PC-9 (cell line): ENCODE measurements around the gene SRRM5. TPM values are rescaled to one million over a fixed set of nuclear protein-coding genes. Genes with fewer than 3 reads are reported as not detected.

Experiments
- BruUV-seq: library from RNA; stranded (reverse); fragments of 400-500 nt; replicated peaks from 2 replicates; lab custom pipeline; 2021; lab: Mats Ljungman, UMichigan
- CTCF ChIA-PET: fragments of 300-600 bp; sonication (Branson Sonifier 250); formaldehyde crosslinking; loops from one replicate; lab custom pipeline; 2022; ENCODE audit warnings: antibody characterized with exemption; lab: Charles Lee
- POLR2A ChIA-PET: fragments of 300-600 bp; sonication (Branson Sonifier 250); formaldehyde crosslinking; loops from one replicate; lab custom pipeline; 2022; ENCODE audit warnings: antibody characterized with exemption; ENCODE audit not compliant: unreplicated experiment; lab: Charles Lee
- DNase-seq, 2 experiments: peaks; one replicate each; pipeline versions ENCODE4 v3.0.0 to v3.0.0-alpha.2; 2015 to 2022; ENCODE audit warnings: mixed read lengths in 1 of 2
- H2AFZ ChIP-seq: fragments of 200-600 bp; sonication (generic); 2 replicates; pipeline ENCODE4 v1.8.1; 2017; ENCODE audit warnings: antibody characterized with exemption
- H3F3A ChIP-seq: fragments of 200-600 bp; sonication (generic); 2 replicates; pipeline ENCODE4 v1.8.1; 2017; ENCODE audit warnings: antibody characterized with exemption, mild to moderate bottlenecking, low read depth; ENCODE audit not compliant: insufficient read depth
- H3K27ac ChIP-seq: fragments of 200-600 bp; sonication (generic); 2 replicates; pipeline ENCODE4 v1.6.1; 2016; ENCODE audit warnings: mixed run types
- H3K27me3 ChIP-seq: fragments of 200-600 bp; sonication (generic); 2 replicates; pipeline ENCODE4 v1.6.1; 2016; ENCODE audit warnings: low read depth, mixed run types; ENCODE audit not compliant: insufficient read depth
- H3K36me3 ChIP-seq: fragments of 200-600 bp; sonication (generic); 2 replicates; pipeline ENCODE4 v1.6.1; 2016; ENCODE audit warnings: low read depth, mixed run types
- H3K4me1 ChIP-seq: fragments of 200-600 bp; sonication (generic); replicated peaks from 2 replicates; pipeline ENCODE4 v1.6.1; 2016; ENCODE audit warnings: mixed run types; ENCODE audit not compliant: insufficient read depth
- H3K4me2 ChIP-seq: fragments of 200-600 bp; sonication (generic); 2 replicates; pipeline ENCODE4 v1.6.1; 2017; ENCODE audit warnings: mixed run types
- H3K4me3 ChIP-seq: fragments of 200-600 bp; sonication (generic); 2 replicates; pipeline ENCODE4 v1.6.1; 2016; ENCODE audit warnings: mixed run types
- H3K79me2 ChIP-seq: fragments of 200-600 bp; sonication (generic); 2 replicates; pipeline ENCODE4 v1.6.1; 2017; ENCODE audit warnings: low read depth, mixed run types
- H3K9me2 ChIP-seq: fragments of 200-600 bp; sonication (generic); 2 replicates; pipeline ENCODE4 v1.8.1; 2017; ENCODE audit warnings: mild to moderate bottlenecking; ENCODE audit not compliant: insufficient read depth
- H3K9me3 ChIP-seq: fragments of 200-600 bp; sonication (generic); 2 replicates; pipeline ENCODE4 v1.8.1; 2016; ENCODE audit warnings: low read depth; ENCODE audit not compliant: insufficient read depth
- H4K20me1 ChIP-seq: fragments of 200-600 bp; sonication (generic); 2 replicates; pipeline ENCODE4 v1.8.1; 2017; ENCODE audit not compliant: insufficient read depth
- CTCF ChIP-seq: fragments of 200-600 bp; sonication (generic); conservative IDR thresholded peaks from 2 replicates; pipeline ENCODE4 v1.6.1; 2017; ENCODE audit warnings: mixed run types, antibody characterized with exemption, mild to moderate bottlenecking, moderate library complexity
- EZH2 ChIP-seq: fragments of 200-600 bp; sonication (generic); IDR thresholded peaks from 2 replicates; pipeline ENCODE4 v1.8.0; 2017; ENCODE audit warnings: antibody characterized with exemption, low read depth
- intact Hi-C: fragments of 100-400 bp; cut with micrococcal nuclease; formaldehyde crosslinking; loops from one replicate; pipeline ENCODE4 v1.10.0; 2022; ENCODE audit not compliant: unreplicated experiment
- total RNA-seq: library from RNA; stranded (reverse); gene quantifications from 2 replicates; pipeline ENCODE4 v1.2.3, GENCODE V29; 2021

SRRM5 gene
- total RNA-seq, 1 experiment from 2014 or later, result 0.37 TPM

DNA sequence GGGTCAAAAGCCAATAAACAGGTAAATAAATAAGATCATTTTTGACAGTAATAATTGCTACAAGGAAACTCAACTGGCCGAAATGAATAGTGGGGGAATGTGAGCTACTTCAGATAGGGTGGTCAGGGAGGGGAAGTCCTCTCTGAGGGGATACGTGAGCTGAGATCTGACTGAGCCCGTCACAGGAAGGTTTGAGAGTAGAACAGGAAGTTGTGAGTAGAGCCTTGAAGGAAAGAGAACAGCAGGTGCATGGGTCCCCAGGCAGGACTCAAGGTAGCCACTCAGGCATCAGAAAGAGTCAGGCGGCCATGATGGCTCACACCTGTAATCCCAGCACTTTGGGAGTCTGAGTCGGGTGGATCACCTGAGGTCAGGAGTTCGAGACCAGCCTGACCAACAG is 22.2 kb upstream of the SRRM5 start:
- ChIA-PET CTCF (no interaction called here), POLR2A (interaction anchor here (0.5 kb wide), 1 partner anchor 220 kb away, joined by 5 read pairs; no protein-coding TSS in a partner anchor)
- Histone ChIP-seq H3K36me3 (0 out of 2 replicates have a peak, but pooled peaks cover 7% of the 10 kb centered on the region), H3K9me2 (no peaks in the 10 kb centered on the region), H3F3A (peaks cover 10% of the 10 kb centered on the region; the same call in 1 of the 2 replicates), H3K27me3 (no peaks in the 10 kb centered on the region), H2AFZ (no peak overlapping the region), H3K9me3 (no peaks in the 10 kb centered on the region), H3K27ac (no peak overlapping the region), H4K20me1 (peaks cover 10% of the 10 kb centered on the region), H3K4me3 (no peak overlapping the region), H3K4me1 (0 out of 2 replicates have a peak, but pooled peaks cover 5% of the 10 kb centered on the region), H3K4me2 (no peak overlapping the region), H3K79me2 (peaks cover 13% of the 10 kb centered on the region)
- BruUV-seq, result no TSS peak
- no peak for TF ChIP-seq CTCF
- no peak for TF ChIP-seq EZH2
- intact Hi-C loops, result loop anchor here (10.0 kb wide), 1 partner anchor 155 kb away; no protein-coding TSS in a partner anchor
- DNase-seq, result no peak

- Histone ChIP-seq H3K36me3 (0 out of 2 replicates have a peak, but pooled peaks cover 7% of the 10 kb centered on the region), H3K79me2 (peaks cover 29% of the 10 kb centered on the region), H3K4me1 (peaks cover 7% of the 10 kb centered on the region), H4K20me1 (peaks cover 10% of the 10 kb centered on the region), H2AFZ (no peak overlapping the region), H3K27ac (no peak overlapping the region), H3K4me2 (no peak overlapping the region), H3K27me3 (no peaks in the 10 kb centered on the region), H3K9me2 (no peaks in the 10 kb centered on the region), H3F3A (peaks cover 16% of the 10 kb centered on the region; the same call in 1 of the 2 replicates), H3K9me3 (no peaks in the 10 kb centered on the region), H3K4me3 (no peak overlapping the region)
- intact Hi-C loops, result loop anchor here (10.0 kb wide), 1 partner anchor 157 kb away; no protein-coding TSS in a partner anchor
- no peak for DNase-seq
- ChIA-PET CTCF (no interaction called here), POLR2A (no interaction called here)
- TF ChIP-seq EZH2 (no peak), CTCF (no peak)
- BruUV-seq, result no TSS peak
Observed at GRCh38 chr19:43591904-43592772, 19.8 kb upstream of the SRRM5 start.

DNA sequence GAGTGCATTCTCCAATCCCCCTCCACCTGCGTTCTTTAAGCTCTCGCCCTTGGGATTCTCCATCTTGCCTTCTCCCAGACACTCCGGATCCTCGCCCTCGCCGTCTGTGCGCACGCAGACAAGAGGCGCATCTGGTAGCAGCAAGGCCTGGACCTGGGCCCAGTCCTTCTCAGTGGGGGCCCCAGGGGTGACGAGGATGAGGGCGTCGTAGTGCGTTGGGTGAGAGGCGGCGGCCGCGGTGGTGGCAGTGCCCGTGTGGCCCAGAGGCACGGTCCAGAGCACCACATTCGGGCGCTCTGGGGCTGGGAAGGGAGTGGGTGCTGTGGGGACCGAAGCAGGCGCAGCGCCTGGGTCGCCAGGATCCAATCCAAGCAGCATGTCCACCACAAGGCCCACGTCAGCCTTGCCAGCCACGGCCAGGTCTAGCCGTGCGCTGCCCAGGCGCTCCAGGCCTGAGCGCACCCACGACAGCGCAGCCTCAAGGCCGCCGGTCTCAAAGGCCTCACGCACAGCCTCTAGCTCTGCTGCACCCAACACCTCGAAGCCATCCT is 19.0 kb upstream of the SRRM5 start:
- POLR2A ChIA-PET, result no interaction called here
- intact Hi-C loops, result loop anchor here (10.0 kb wide), 1 partner anchor 158 kb away; no protein-coding TSS in a partner anchor
- H3K27me3 ChIP-seq, result no peaks in the 10 kb centered on the region

More for the DNA sequence above, 19.0 kb upstream of the SRRM5 start:
- TF ChIP-seq EZH2, result no peak
- no peak for TF ChIP-seq CTCF
- H3F3A ChIP-seq, result peaks cover 16% of the 10 kb centered on the region; the same call in 1 of the 2 replicates
- DNase-seq, result no peak
- H3K9me2 ChIP-seq, result no peaks in the 10 kb centered on the region
- H3K79me2 ChIP-seq, result peaks cover 37% of the 10 kb centered on the region
- peaks cover 10% of the 10 kb centered on the region for H4K20me1 ChIP-seq
- CTCF ChIA-PET, result no interaction called here
- H2AFZ ChIP-seq, result no peak overlapping the region
- H3K4me2 ChIP-seq, result no peak overlapping the region
- no peak overlapping the region for H3K4me3 ChIP-seq
- BruUV-seq, result no TSS peak
- peaks cover 14% of the 10 kb centered on the region for H3K4me1 ChIP-seq
- H3K27ac ChIP-seq, result no peak overlapping the region
- H3K9me3 ChIP-seq, result no peaks in the 10 kb centered on the region
- H3K36me3 ChIP-seq, result 0 out of 2 replicates have a peak, but pooled peaks cover 7% of the 10 kb centered on the region
